Cardiac muscle cell (in vitro differentiated cells and primary cell): ENCODE results near the gene MYL5. TPM values are rescaled to one million over a fixed set of nuclear protein-coding genes. Genes with fewer than 3 reads are reported as not detected.
A peak's percentile ranks its signal among the peaks of the same experiment; 100 is the strongest.

Source experiments
- DNase-seq, 2 donors: peaks; one replicate each; pipeline versions ENCODE4 v3.0.0 to v3.0.0-alpha.2; 2010 to 2017; ENCODE audit warnings: low read depth in 1 of 2, low spot score in 1 of 2
- H3K27ac ChIP-seq: fragments of 200-600 bp; sonication (generic); 2 replicates; pipeline ENCODE4 v1.5.1; 2016
- H3K27me3 ChIP-seq: fragments of 200-600 bp; sonication (generic); 2 replicates; pipeline ENCODE4 v1.6.0; 2016; ENCODE audit warnings: control low read depth
- H3K36me3 ChIP-seq: fragments of 200-600 bp; sonication (generic); 2 replicates; pipeline ENCODE4 v1.5.1; 2016; ENCODE audit warnings: control low read depth
- H3K4me1 ChIP-seq: fragments of 200-600 bp; sonication (generic); 2 replicates; pipeline ENCODE4 v1.8.1; 2017; ENCODE audit warnings: low read depth, mild to moderate bottlenecking, mixed run types
- H3K4me3 ChIP-seq: fragments of 200-600 bp; sonication (generic); 2 replicates; pipeline ENCODE4 v1.5.1; 2016; ENCODE audit warnings: mild to moderate bottlenecking
- H3K9me3 ChIP-seq: fragments of 200-600 bp; sonication (generic); 2 replicates; pipeline ENCODE4 v1.5.1; 2017; ENCODE audit warnings: low read depth, mild to moderate bottlenecking, control low read depth
- CTCF ChIP-seq: IDR thresholded peaks from 2 replicates; pipeline ENCODE4 v1.5.1; 2012; ENCODE audit warnings: low read depth, mild to moderate bottlenecking, low read length
- polyA plus RNA-seq: library from polyadenylated mRNA; unstranded; fragments of >200 nt; fragmentation: Nextera tagmentation; extraction: Ambion mirVana; gene quantifications from 2 replicates; pipeline ENCODE4 v1.2.1, GENCODE V29; 2016
- total RNA-seq: library from RNA; depleted of rRNA; stranded (reverse); fragments of >200 nt; gene quantifications from 2 replicates; pipeline ENCODE4 v1.2.3, GENCODE V29; 2016

The MYL5 gene
- total and polyA plus RNA-seq, 2 experiments from 2014 or later, result 33.8 to 40.5 TPM

GRCh38 chr4:723751-724530, 49.6 kb downstream of the MYL5 start:
- Histone ChIP-seq H3K27me3 (no peaks in the 10 kb centered on the region), H3K36me3 (no peaks in the 10 kb centered on the region), H3K4me1 (no peaks in the 10 kb centered on the region), H3K4me3 (no peak overlapping the region), H3K27ac (peak overlapping the region; percentile 30), H3K9me3 (no peaks in the 10 kb centered on the region)
- DNase-seq, result peak in 1 of 2 donors; percentile 16
- no peak for TF ChIP-seq CTCF

- peak overlapping the region; percentile 75 for H3K27ac ChIP-seq
Observed at GRCh38 chr4:725391-726234, 51.3 kb downstream of the MYL5 start.

GRCh38 chr4:726235-726787, 52.0 kb downstream of the MYL5 start:
- Histone ChIP-seq H3K4me3 (no peak overlapping the region), H3K27ac (peak overlapping the region; percentile 75), H3K4me1 (no peaks in the 10 kb centered on the region), H3K36me3 (no peaks in the 10 kb centered on the region), H3K27me3 (no peaks in the 10 kb centered on the region), H3K9me3 (no peaks in the 10 kb centered on the region)
- peak in 1 of 2 donors; percentile 74 for DNase-seq
- no peak for TF ChIP-seq CTCF

More at GRCh38 chr4:725391-726234, 51.3 kb downstream of the MYL5 start:
- DNase-seq, result no peak
- H3K27me3 ChIP-seq, result no peaks in the 10 kb centered on the region
- no peaks in the 10 kb centered on the region for H3K36me3 ChIP-seq
- no peak for TF ChIP-seq CTCF
- H3K4me1 ChIP-seq, result no peaks in the 10 kb centered on the region
- H3K4me3 ChIP-seq, result no peak overlapping the region
- no peaks in the 10 kb centered on the region for H3K9me3 ChIP-seq

GRCh38 chr4:726838-727237, 52.5 kb downstream of the MYL5 start:
- no peak for TF ChIP-seq CTCF
- H3K27ac ChIP-seq, result peak overlapping the region; percentile 51

GRCh38 chr4:727576-727975, 53.2 kb downstream of the MYL5 start:
- TF ChIP-seq CTCF, result no peak
- H3K9me3 ChIP-seq, result no peaks in the 10 kb centered on the region
- no peak overlapping the region for H3K4me3 ChIP-seq
- H3K36me3 ChIP-seq, result no peaks in the 10 kb centered on the region
- H3K27me3 ChIP-seq, result no peaks in the 10 kb centered on the region
- no peaks in the 10 kb centered on the region for H3K4me1 ChIP-seq
- DNase-seq, result peak in 1 of 2 donors; percentile 16
- H3K27ac ChIP-seq, result no peak overlapping the region

More at GRCh38 chr4:726838-727237, 52.5 kb downstream of the MYL5 start:
- no peak for DNase-seq
- Histone ChIP-seq H3K27me3 (no peaks in the 10 kb centered on the region), H3K4me3 (no peak overlapping the region), H3K36me3 (no peaks in the 10 kb centered on the region), H3K9me3 (no peaks in the 10 kb centered on the region), H3K4me1 (no peaks in the 10 kb centered on the region)
